ENCODE results near the gene RGS6.

- TF ChIP-seq POLR2A (IDR thresholded peaks at IDR 0.05) (no peak), CTCF (IDR thresholded peaks at IDR 0.05) (no peak)
These were observed 91.2 kb downstream of the RGS6 start for GRCh38 chr14:72023128-72024042.

Data from thyroid gland (tissue), 4 donors.